Endothelial cell (in vitro differentiated cells): ENCODE results near the gene SLC38A10. TPM values are rescaled to one million over a fixed set of nuclear protein-coding genes. Genes with fewer than 3 reads are reported as not detected.

Source experiments
- DNase-seq: peaks from one replicate; pipeline ENCODE4 v3.0.0; 2021; ENCODE audit warnings: low spot score
- H3K27ac Mint-ChIP-seq: one replicate; pipeline ENCODE4 v1.8.0; 2021; ENCODE audit warnings: mixed read lengths, inconsistent platforms; ENCODE audit not compliant: unreplicated experiment
- H3K27me3 Mint-ChIP-seq: one replicate; pipeline ENCODE4 v1.8.0; 2021; ENCODE audit warnings: mild to moderate bottlenecking, moderate library complexity, mixed read lengths, inconsistent platforms; ENCODE audit not compliant: unreplicated experiment
- H3K36me3 Mint-ChIP-seq: one replicate; pipeline ENCODE4 v1.8.0; 2021; ENCODE audit warnings: mild to moderate bottlenecking, low read depth, mixed read lengths, inconsistent platforms; ENCODE audit not compliant: unreplicated experiment
- H3K4me1 Mint-ChIP-seq: one replicate; pipeline ENCODE4 v1.8.0; 2021; ENCODE audit warnings: mild to moderate bottlenecking, mixed read lengths, inconsistent platforms; ENCODE audit not compliant: unreplicated experiment
- H3K4me3 Mint-ChIP-seq: one replicate; pipeline ENCODE4 v1.8.0; 2021; ENCODE audit warnings: mild to moderate bottlenecking, mixed read lengths, inconsistent platforms; ENCODE audit not compliant: unreplicated experiment
- H3K9me3 Mint-ChIP-seq: one replicate; pipeline ENCODE4 v1.8.0; 2021; ENCODE audit warnings: mixed read lengths, inconsistent platforms; ENCODE audit not compliant: unreplicated experiment
- total RNA-seq: library from RNA; stranded (reverse); fragmentation: NEBNext Ultra II Directional; extraction: Animal tissue kit (Norgen Biotek cat#: 25700); gene quantifications from one replicate; pipeline ENCODE4 v1.2.1, GENCODE V29; 2021; ENCODE audit not compliant: unreplicated experiment
- TF ChIP-seq, protein P1 (sequence below): fragments of 200-600 bp; sonication (generic); IDR thresholded peaks from one replicate; pipeline ENCODE4 v1.5.0; 2021; ENCODE audit warnings: antibody characterized with exemption; ENCODE audit not compliant: unreplicated experiment

The SLC38A10 gene
- total RNA-seq, 1 donor from 2014 or later: 57.2 TPM

DNA sequence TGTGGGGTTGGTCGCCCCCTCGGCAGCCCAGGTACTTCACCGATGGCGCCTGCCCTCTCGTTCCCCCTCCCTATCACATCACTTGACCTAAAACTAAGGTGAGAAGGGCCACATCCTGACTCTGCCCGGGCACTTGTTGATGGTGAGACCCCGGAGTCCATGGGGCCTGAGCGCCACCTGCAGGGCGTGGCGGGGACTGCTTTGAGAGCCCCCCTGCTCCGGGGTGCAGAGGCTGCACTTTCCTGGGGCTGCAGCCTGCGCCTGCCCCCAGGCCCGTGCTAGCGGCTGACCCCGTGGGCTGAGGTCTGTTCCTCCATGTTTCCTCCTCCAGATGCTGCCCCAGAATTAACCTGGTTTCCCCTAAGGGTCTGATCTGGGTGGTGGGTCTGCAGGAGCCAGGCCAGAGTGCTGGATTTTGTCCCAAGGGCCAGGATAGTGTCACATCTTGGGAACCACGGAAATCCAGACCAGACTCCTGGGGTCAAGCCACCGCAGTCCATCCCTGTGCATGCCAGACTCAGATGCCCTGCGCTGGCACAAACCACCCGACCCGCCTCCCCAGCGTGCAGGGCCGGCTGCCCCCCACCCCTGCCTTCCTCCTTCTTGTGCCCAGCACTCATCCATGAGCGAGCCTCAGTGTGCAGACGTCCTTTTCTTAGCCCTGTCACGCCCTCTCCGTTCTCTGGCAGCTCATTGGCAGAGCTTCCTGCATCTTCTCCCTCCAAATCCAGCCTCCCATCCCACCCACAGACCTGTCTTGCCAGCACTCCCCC is 53.3 kb downstream of the SLC38A10 start:
- no peaks in the 10 kb centered on the region for H3K9me3 Mint-ChIP-seq
- peaks cover 16% of the 10 kb centered on the region for H3K27me3 Mint-ChIP-seq
- peak; percentile 83 for DNase-seq
- H3K4me3 Mint-ChIP-seq: no peak overlapping the region
- no peaks in the 10 kb centered on the region for H3K36me3 Mint-ChIP-seq
- TF ChIP-seq, protein P1, sequence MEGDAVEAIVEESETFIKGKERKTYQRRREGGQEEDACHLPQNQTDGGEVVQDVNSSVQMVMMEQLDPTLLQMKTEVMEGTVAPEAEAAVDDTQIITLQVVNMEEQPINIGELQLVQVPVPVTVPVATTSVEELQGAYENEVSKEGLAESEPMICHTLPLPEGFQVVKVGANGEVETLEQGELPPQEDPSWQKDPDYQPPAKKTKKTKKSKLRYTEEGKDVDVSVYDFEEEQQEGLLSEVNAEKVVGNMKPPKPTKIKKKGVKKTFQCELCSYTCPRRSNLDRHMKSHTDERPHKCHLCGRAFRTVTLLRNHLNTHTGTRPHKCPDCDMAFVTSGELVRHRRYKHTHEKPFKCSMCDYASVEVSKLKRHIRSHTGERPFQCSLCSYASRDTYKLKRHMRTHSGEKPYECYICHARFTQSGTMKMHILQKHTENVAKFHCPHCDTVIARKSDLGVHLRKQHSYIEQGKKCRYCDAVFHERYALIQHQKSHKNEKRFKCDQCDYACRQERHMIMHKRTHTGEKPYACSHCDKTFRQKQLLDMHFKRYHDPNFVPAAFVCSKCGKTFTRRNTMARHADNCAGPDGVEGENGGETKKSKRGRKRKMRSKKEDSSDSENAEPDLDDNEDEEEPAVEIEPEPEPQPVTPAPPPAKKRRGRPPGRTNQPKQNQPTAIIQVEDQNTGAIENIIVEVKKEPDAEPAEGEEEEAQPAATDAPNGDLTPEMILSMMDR: peak; percentile 78
- peaks cover 6% of the 10 kb centered on the region for H3K4me1 Mint-ChIP-seq
- peak overlapping the region; percentile 30 for H3K27ac Mint-ChIP-seq

DNA sequence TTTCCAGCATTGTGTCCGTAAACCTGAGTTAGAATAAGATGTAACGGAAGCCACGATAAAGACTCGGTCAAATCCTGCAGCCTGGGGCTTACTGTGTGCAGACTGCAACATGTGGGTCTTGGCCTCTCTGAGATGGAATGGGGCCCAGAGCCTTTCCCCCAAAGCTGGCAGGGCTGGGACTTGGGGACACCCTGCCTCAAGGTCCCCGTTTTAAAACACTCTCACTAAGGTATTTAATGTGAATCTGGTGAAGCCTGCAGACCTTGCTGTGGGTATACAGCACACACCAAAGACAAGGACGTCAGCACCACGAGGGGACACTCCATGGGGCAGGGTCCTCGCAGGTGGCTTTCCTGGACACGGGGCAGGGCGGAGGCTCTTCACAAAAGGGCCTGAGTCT is 53.9 kb downstream of the SLC38A10 start:
- H3K4me1 Mint-ChIP-seq: peaks cover 6% of the 10 kb centered on the region
- H3K36me3 Mint-ChIP-seq: no peaks in the 10 kb centered on the region
- TF ChIP-seq, protein P1: no peak
- DNase-seq: no peak
- no peak overlapping the region for H3K27ac Mint-ChIP-seq
- peaks cover 15% of the 10 kb centered on the region for H3K27me3 Mint-ChIP-seq
- no peaks in the 10 kb centered on the region for H3K9me3 Mint-ChIP-seq
- H3K4me3 Mint-ChIP-seq: peak overlapping the region; percentile 65

DNA sequence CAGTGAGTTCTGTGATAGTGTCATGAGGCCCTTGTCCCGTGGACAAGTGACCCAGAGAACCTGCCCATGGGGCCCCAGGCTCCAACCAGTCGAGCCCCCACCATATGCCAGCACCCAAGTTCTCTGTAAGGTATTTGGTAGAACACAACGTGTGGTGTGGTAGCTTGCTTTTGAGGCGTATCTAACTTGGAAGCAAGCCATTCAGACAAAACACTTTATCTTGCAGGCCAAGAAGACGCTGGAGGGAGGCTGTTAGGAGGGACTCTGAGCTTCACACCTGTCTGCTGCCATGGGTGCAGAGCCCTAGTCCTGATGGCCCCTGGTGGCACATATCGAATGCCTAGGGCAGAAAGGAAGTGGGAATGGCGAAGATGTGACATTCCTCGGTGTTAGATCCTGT is 54.3 kb downstream of the SLC38A10 start:
- no peak for DNase-seq
- TF ChIP-seq, protein P1: no peak
- Mint-ChIP-seq H3K36me3 (no peaks in the 10 kb centered on the region), H3K27me3 (peaks cover 15% of the 10 kb centered on the region), H3K9me3 (no peaks in the 10 kb centered on the region), H3K27ac (no peak overlapping the region), H3K4me1 (peaks cover 6% of the 10 kb centered on the region), H3K4me3 (peak overlapping the region; percentile 65)

DNA sequence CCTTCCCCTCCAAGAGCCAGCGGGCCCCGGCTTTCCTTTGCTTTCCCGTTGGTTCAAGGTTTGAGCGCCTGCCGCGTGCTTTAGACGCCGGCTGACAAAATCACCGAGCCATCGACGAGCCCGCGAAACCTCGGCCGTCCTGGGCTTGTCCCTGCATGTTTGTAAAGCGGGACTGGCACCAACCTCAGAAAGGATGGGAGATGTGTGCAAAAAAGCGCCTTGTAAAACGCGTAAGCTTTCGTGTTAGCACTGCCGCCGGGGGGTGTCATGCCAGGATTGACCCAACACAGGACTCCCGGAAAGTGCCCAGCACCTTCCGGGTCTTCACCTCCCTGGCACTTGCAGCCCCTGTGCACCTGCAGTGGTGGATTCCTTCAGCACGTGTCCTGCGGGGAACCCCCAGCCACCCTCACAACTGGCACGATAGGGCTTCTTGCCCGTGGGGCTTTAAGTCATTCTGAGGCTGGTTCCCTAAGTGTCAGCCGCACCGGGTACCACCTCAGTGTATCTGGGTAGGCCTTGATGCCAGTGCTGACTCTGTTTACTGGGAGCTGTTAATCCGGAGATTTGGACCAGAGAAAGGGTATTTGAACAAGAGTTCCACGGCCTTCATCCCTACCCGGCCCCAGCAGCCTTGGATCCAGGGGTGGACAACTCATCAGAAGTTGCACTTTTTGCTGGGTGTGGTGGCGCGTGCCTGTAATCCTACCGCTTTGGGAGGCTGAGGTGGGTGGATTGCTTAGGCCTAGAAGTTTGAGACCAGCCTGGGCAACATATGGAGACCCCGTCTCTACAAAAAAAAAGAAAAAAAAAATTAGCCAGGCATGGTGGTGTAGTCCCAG is 55.2 kb downstream of the SLC38A10 start:
- H3K27ac Mint-ChIP-seq: no peak overlapping the region
- TF ChIP-seq, protein P1: no peak
- H3K4me3 Mint-ChIP-seq: peak overlapping the region; percentile 96
- peaks cover 2% of the 10 kb centered on the region for H3K36me3 Mint-ChIP-seq
- DNase-seq: no peak
- H3K27me3 Mint-ChIP-seq: peaks cover 13% of the 10 kb centered on the region
- H3K9me3 Mint-ChIP-seq: no peaks in the 10 kb centered on the region
- peaks cover 7% of the 10 kb centered on the region for H3K4me1 Mint-ChIP-seq
